ENCODE data around the gene GABBR2. TPM values are rescaled to one million over a fixed set of nuclear protein-coding genes. Genes with fewer than 3 reads are reported as not detected.

Gene GABBR2
- total RNA-seq, 2 donors from 2014 or later = not detected

- peaks cover under 1% of the 10 kb centered on the region for H3K9me3 Mint-ChIP-seq
- H3K4me1 Mint-ChIP-seq = no peaks in the 10 kb centered on the region
- no peak for ATAC-seq (replicated peaks)
- no peak overlapping the region for H3K4me3 Mint-ChIP-seq
- H3K27ac Mint-ChIP-seq = no peak overlapping the region
- H3K36me3 Mint-ChIP-seq (ENCODE audit: low read depth) = no peaks in the 10 kb centered on the region
- peaks cover 11% of the 10 kb centered on the region for H3K27me3 Mint-ChIP-seq
Measured at GRCh38 chr9:98370976-98371315, 337.8 kb downstream of the GABBR2 start.

- H3K4me3 Mint-ChIP-seq = no peak overlapping the region
- ATAC-seq (replicated peaks) = no peak
- H3K27me3 Mint-ChIP-seq = peaks cover 11% of the 10 kb centered on the region
- H3K27ac Mint-ChIP-seq = no peak overlapping the region
- peaks cover 4% of the 10 kb centered on the region for H3K9me3 Mint-ChIP-seq
- no peaks in the 10 kb centered on the region for H3K4me1 Mint-ChIP-seq
- no peaks in the 10 kb centered on the region for H3K36me3 Mint-ChIP-seq (ENCODE audit: low read depth)
Measured at GRCh38 chr9:98370300-98370975, 338.3 kb downstream of the GABBR2 start.

GRCh38 chr9:98369896-98370295, 338.8 kb downstream of the GABBR2 start:
- no peak overlapping the region for H3K27ac Mint-ChIP-seq
- no peak overlapping the region for H3K4me3 Mint-ChIP-seq
- no peak for ATAC-seq (replicated peaks)
- H3K27me3 Mint-ChIP-seq = peaks cover 14% of the 10 kb centered on the region
- peaks cover 9% of the 10 kb centered on the region for H3K9me3 Mint-ChIP-seq
- no peaks in the 10 kb centered on the region for H3K36me3 Mint-ChIP-seq (ENCODE audit: low read depth)
- no peaks in the 10 kb centered on the region for H3K4me1 Mint-ChIP-seq

GRCh38 chr9:98369471-98369870, 339.3 kb downstream of the GABBR2 start:
- Mint-ChIP-seq H3K9me3 (peaks cover 10% of the 10 kb centered on the region), H3K4me3 (no peak overlapping the region), H3K27ac (no peak overlapping the region), H3K27me3 (peaks cover 14% of the 10 kb centered on the region), H3K36me3 (ENCODE audit: low read depth) (no peaks in the 10 kb centered on the region), H3K4me1 (no peaks in the 10 kb centered on the region)
- no peak for ATAC-seq (replicated peaks)

- no peak for ATAC-seq (replicated peaks)
- Mint-ChIP-seq H3K4me1 (no peaks in the 10 kb centered on the region), H3K27ac (no peak overlapping the region), H3K9me3 (peaks cover 10% of the 10 kb centered on the region), H3K36me3 (ENCODE audit: low read depth) (no peaks in the 10 kb centered on the region), H3K27me3 (peaks cover 14% of the 10 kb centered on the region), H3K4me3 (no peak overlapping the region)
Measured at GRCh38 chr9:98369066-98369425, 339.7 kb downstream of the GABBR2 start.

- H3K4me3 Mint-ChIP-seq = no peak overlapping the region
- no peaks in the 10 kb centered on the region for H3K36me3 Mint-ChIP-seq (ENCODE audit: low read depth)
- H3K4me1 Mint-ChIP-seq = no peaks in the 10 kb centered on the region
- peaks cover 10% of the 10 kb centered on the region for H3K9me3 Mint-ChIP-seq
- no peak overlapping the region for H3K27ac Mint-ChIP-seq
- peaks cover 14% of the 10 kb centered on the region for H3K27me3 Mint-ChIP-seq
- no peak for ATAC-seq (replicated peaks)
Measured at GRCh38 chr9:98368366-98369065, 340.2 kb downstream of the GABBR2 start.

GRCh38 chr9:98367923-98368322, 340.8 kb downstream of the GABBR2 start:
- Mint-ChIP-seq H3K27me3 (peaks cover 14% of the 10 kb centered on the region), H3K4me1 (no peaks in the 10 kb centered on the region), H3K27ac (no peak overlapping the region), H3K9me3 (peaks cover 10% of the 10 kb centered on the region), H3K4me3 (no peak overlapping the region), H3K36me3 (ENCODE audit: low read depth) (no peaks in the 10 kb centered on the region)
- no peak for ATAC-seq (replicated peaks)

- Mint-ChIP-seq H3K27me3 (peaks cover 14% of the 10 kb centered on the region), H3K27ac (no peak overlapping the region), H3K4me1 (no peaks in the 10 kb centered on the region), H3K4me3 (no peak overlapping the region), H3K9me3 (peaks cover 10% of the 10 kb centered on the region), H3K36me3 (ENCODE audit: low read depth) (no peaks in the 10 kb centered on the region)
- ATAC-seq (replicated peaks) = no peak
Measured at GRCh38 chr9:98367371-98367900, 341.3 kb downstream of the GABBR2 start.

- no peak for ATAC-seq (replicated peaks)
- H3K4me3 Mint-ChIP-seq = no peak overlapping the region
- no peaks in the 10 kb centered on the region for H3K36me3 Mint-ChIP-seq (ENCODE audit: low read depth)
- H3K27ac Mint-ChIP-seq = no peak overlapping the region
- peaks cover 10% of the 10 kb centered on the region for H3K9me3 Mint-ChIP-seq
- peaks cover 19% of the 10 kb centered on the region for H3K27me3 Mint-ChIP-seq
- no peaks in the 10 kb centered on the region for H3K4me1 Mint-ChIP-seq
Measured at GRCh38 chr9:98365781-98366180, 343.0 kb downstream of the GABBR2 start.

- H3K27ac Mint-ChIP-seq = no peak overlapping the region
- peaks cover 10% of the 10 kb centered on the region for H3K9me3 Mint-ChIP-seq
- H3K4me1 Mint-ChIP-seq = no peaks in the 10 kb centered on the region
- ATAC-seq (replicated peaks) = no peak
- H3K4me3 Mint-ChIP-seq = no peak overlapping the region
- no peaks in the 10 kb centered on the region for H3K36me3 Mint-ChIP-seq (ENCODE audit: low read depth)
- peaks cover 19% of the 10 kb centered on the region for H3K27me3 Mint-ChIP-seq
Measured at GRCh38 chr9:98365227-98365669, 343.5 kb downstream of the GABBR2 start.

GRCh38 chr9:98364086-98364485, 344.6 kb downstream of the GABBR2 start:
- ATAC-seq (replicated peaks) = no peak
- no peak overlapping the region for H3K27ac Mint-ChIP-seq
- H3K4me1 Mint-ChIP-seq = no peaks in the 10 kb centered on the region
- H3K4me3 Mint-ChIP-seq = no peak overlapping the region
- peaks cover 10% of the 10 kb centered on the region for H3K9me3 Mint-ChIP-seq
- H3K27me3 Mint-ChIP-seq = peaks cover 21% of the 10 kb centered on the region
- no peaks in the 10 kb centered on the region for H3K36me3 Mint-ChIP-seq (ENCODE audit: low read depth)

GRCh38 chr9:98363644-98364043, 345.1 kb downstream of the GABBR2 start:
- no peaks in the 10 kb centered on the region for H3K4me1 Mint-ChIP-seq
- ATAC-seq (replicated peaks) = no peak
- no peaks in the 10 kb centered on the region for H3K36me3 Mint-ChIP-seq (ENCODE audit: low read depth)
- no peak overlapping the region for H3K4me3 Mint-ChIP-seq
- peaks cover 10% of the 10 kb centered on the region for H3K9me3 Mint-ChIP-seq
- H3K27ac Mint-ChIP-seq = no peak overlapping the region
- H3K27me3 Mint-ChIP-seq = peaks cover 21% of the 10 kb centered on the region

- no peaks in the 10 kb centered on the region for H3K36me3 Mint-ChIP-seq (ENCODE audit: low read depth)
- peaks cover 15% of the 10 kb centered on the region for H3K27me3 Mint-ChIP-seq
- ATAC-seq (replicated peaks) = no peak
- H3K9me3 Mint-ChIP-seq = peaks cover 10% of the 10 kb centered on the region
- no peak overlapping the region for H3K4me3 Mint-ChIP-seq
- H3K27ac Mint-ChIP-seq = no peak overlapping the region
- no peaks in the 10 kb centered on the region for H3K4me1 Mint-ChIP-seq
Measured at GRCh38 chr9:98362624-98363252, 346.0 kb downstream of the GABBR2 start.

- Mint-ChIP-seq H3K4me3 (no peak overlapping the region), H3K27ac (no peak overlapping the region), H3K4me1 (no peaks in the 10 kb centered on the region), H3K9me3 (peaks cover 10% of the 10 kb centered on the region), H3K36me3 (ENCODE audit: low read depth) (no peaks in the 10 kb centered on the region), H3K27me3 (peaks cover 11% of the 10 kb centered on the region)
- ATAC-seq (replicated peaks) = no peak
Measured at GRCh38 chr9:98361645-98362044, 347.1 kb downstream of the GABBR2 start.

GRCh38 chr9:98360176-98360708, 348.5 kb downstream of the GABBR2 start:
- Mint-ChIP-seq H3K36me3 (ENCODE audit: low read depth) (no peaks in the 10 kb centered on the region), H3K9me3 (peaks cover 4% of the 10 kb centered on the region), H3K27ac (no peak overlapping the region), H3K4me3 (no peak overlapping the region), H3K27me3 (peaks cover 12% of the 10 kb centered on the region), H3K4me1 (no peaks in the 10 kb centered on the region)
- ATAC-seq (replicated peaks) = no peak

Data from activated T-helper 17 cell treated with anti-CD3 and anti-CD28 coated beads, Interleukin-2, amount 50 U/mL, for 72 hours (primary cell).